ENCODE results near the gene CHEK1.

DNA sequence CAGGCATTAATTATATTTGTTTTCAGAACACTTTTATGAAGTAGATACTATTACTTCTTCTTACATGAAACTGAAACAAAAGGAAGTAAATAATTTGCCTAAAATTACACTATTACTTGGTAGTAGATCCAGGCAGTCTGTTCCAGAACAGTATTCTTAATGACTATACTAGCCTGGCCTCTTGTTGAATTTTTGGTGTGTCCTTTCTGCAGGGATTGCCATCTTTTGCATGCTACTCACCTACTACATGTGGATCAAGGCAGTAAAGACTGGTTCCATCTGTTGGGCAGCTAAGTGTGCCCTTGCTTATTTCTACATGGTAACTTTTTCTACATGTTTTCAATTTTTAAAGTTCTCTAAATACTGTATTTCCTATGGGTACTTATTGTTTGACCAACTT is 19.5 kb upstream of the CHEK1 start:
- TF ChIP-seq FOXP1 (CRISPR knock-in tag; IDR thresholded peaks at IDR 0.05; ENCODE audit: borderline replicate concordance) (no peak), TCF7 (CRISPR knock-in tag; IDR thresholded peaks at IDR 0.05; ENCODE audit: low read depth) (no peak)
- TF ChIP-seq, protein P1, sequence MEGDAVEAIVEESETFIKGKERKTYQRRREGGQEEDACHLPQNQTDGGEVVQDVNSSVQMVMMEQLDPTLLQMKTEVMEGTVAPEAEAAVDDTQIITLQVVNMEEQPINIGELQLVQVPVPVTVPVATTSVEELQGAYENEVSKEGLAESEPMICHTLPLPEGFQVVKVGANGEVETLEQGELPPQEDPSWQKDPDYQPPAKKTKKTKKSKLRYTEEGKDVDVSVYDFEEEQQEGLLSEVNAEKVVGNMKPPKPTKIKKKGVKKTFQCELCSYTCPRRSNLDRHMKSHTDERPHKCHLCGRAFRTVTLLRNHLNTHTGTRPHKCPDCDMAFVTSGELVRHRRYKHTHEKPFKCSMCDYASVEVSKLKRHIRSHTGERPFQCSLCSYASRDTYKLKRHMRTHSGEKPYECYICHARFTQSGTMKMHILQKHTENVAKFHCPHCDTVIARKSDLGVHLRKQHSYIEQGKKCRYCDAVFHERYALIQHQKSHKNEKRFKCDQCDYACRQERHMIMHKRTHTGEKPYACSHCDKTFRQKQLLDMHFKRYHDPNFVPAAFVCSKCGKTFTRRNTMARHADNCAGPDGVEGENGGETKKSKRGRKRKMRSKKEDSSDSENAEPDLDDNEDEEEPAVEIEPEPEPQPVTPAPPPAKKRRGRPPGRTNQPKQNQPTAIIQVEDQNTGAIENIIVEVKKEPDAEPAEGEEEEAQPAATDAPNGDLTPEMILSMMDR (IDR thresholded peaks at IDR 0.05): no peak
- TF ChIP-seq, protein P2, sequence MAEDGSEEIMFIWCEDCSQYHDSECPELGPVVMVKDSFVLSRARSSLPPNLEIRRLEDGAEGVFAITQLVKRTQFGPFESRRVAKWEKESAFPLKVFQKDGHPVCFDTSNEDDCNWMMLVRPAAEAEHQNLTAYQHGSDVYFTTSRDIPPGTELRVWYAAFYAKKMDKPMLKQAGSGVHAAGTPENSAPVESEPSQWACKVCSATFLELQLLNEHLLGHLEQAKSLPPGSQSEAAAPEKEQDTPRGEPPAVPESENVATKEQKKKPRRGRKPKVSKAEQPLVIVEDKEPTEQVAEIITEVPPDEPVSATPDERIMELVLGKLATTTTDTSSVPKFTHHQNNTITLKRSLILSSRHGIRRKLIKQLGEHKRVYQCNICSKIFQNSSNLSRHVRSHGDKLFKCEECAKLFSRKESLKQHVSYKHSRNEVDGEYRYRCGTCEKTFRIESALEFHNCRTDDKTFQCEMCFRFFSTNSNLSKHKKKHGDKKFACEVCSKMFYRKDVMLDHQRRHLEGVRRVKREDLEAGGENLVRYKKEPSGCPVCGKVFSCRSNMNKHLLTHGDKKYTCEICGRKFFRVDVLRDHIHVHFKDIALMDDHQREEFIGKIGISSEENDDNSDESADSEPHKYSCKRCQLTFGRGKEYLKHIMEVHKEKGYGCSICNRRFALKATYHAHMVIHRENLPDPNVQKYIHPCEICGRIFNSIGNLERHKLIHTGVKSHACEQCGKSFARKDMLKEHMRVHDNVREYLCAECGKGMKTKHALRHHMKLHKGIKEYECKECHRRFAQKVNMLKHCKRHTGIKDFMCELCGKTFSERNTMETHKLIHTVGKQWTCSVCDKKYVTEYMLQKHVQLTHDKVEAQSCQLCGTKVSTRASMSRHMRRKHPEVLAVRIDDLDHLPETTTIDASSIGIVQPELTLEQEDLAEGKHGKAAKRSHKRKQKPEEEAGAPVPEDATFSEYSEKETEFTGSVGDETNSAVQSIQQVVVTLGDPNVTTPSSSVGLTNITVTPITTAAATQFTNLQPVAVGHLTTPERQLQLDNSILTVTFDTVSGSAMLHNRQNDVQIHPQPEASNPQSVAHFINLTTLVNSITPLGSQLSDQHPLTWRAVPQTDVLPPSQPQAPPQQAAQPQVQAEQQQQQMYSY (CRISPR knock-in tag; IDR thresholded peaks at IDR 0.05): no peak
- TF ChIP-seq, protein P3, sequence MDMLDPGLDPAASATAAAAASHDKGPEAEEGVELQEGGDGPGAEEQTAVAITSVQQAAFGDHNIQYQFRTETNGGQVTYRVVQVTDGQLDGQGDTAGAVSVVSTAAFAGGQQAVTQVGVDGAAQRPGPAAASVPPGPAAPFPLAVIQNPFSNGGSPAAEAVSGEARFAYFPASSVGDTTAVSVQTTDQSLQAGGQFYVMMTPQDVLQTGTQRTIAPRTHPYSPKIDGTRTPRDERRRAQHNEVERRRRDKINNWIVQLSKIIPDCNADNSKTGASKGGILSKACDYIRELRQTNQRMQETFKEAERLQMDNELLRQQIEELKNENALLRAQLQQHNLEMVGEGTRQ (CRISPR knock-in tag; IDR thresholded peaks at IDR 0.05): no peak
- TF ChIP-seq, protein P4, sequence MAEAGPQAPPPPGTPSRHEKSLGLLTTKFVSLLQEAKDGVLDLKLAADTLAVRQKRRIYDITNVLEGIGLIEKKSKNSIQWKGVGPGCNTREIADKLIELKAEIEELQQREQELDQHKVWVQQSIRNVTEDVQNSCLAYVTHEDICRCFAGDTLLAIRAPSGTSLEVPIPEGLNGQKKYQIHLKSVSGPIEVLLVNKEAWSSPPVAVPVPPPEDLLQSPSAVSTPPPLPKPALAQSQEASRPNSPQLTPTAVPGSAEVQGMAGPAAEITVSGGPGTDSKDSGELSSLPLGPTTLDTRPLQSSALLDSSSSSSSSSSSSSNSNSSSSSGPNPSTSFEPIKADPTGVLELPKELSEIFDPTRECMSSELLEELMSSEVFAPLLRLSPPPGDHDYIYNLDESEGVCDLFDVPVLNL (CRISPR knock-in tag; IDR thresholded peaks at IDR 0.05; ENCODE audit: borderline replicate concordance, low read depth): no peak

Data from WTC11 (cell line).